Muscle of arm (tissue), 12 donors: Measurements from ENCODE around the gene PFKFB4. TPM values are rescaled to one million over a fixed set of nuclear protein-coding genes. Genes with fewer than 3 reads are reported as not detected.

Source experiments
- polyA plus RNA-seq, 12 donors: library from polyadenylated mRNA; unstranded; fragments of 120-200 nt; gene quantifications; one replicate each; pipeline ENCODE4 v1.2.1, GENCODE V29; 2013; ENCODE audit not compliant: insufficient read length in 12 of 12

PFKFB4 gene
- polyA plus RNA-seq, 12 donors, result 3.1 to 7.4 (median 5.6) TPM; not detected in 2

Other genes with a start within 250 kb of the PFKFB4 start
- not detected for gene SPINK8, start 223.1 kb downstream of the PFKFB4 start, polyA plus RNA-seq
- gene FBXW12, start 184.6 kb downstream of the PFKFB4 start, polyA plus RNA-seq, result under 1 TPM in 7 of 12 donors, not detected in 5; 0.11 to 0.39 (median 0.15) TPM
- 10 to 100 TPM in 11 of 12 donors, not detected in 1; 14.8 to 58.1 (median 21.6) TPM for gene PLXNB1, start 126.7 kb downstream of the PFKFB4 start, polyA plus RNA-seq
- 10 to 100 TPM in 9 of 12 donors, 1 to 10 TPM in 2, not detected in 1; 8.9 to 22.3 (median 11.0) TPM for gene CCDC51, start 116.7 kb downstream of the PFKFB4 start, polyA plus RNA-seq
- 100 to 1,000 TPM in 11 of 12 donors, not detected in 1; 164 to 331 (median 188) TPM for gene TMA7, start 116.5 kb downstream of the PFKFB4 start, polyA plus RNA-seq
- gene ATRIP, start 110.1 kb downstream of the PFKFB4 start, polyA plus RNA-seq, result 10 to 100 TPM in 1 of 12 donors, 1 to 10 TPM in 10, not detected in 1; 7.4 to 13.6 (median 8.7) TPM
- 100 to 1,000 TPM in 1 of 12 donors, 10 to 100 TPM in 10, not detected in 1; 51.7 to 115 (median 67.4) TPM for gene SHISA5, start 52.6 kb downstream of the PFKFB4 start, polyA plus RNA-seq
- 1 to 10 TPM in 1 of 12 donors, under 1 TPM in 3, not detected in 8; 0.25 to 6.5 (median 0.68) TPM for gene UCN2, start 7.0 kb upstream of the PFKFB4 start, polyA plus RNA-seq
- 100 to 1,000 TPM in 1 of 12 donors, 10 to 100 TPM in 4, 1 to 10 TPM in 6, not detected in 1; 4.3 to 163 (median 7.9) TPM for gene COL7A1, start 38.5 kb upstream of the PFKFB4 start, polyA plus RNA-seq
- 100 to 1,000 TPM in 11 of 12 donors, not detected in 1; 121 to 187 (median 168) TPM for gene UQCRC1, start 52.8 kb upstream of the PFKFB4 start, polyA plus RNA-seq
- under 1 TPM in 1 of 12 donors, not detected in 11; 0.51 TPM for gene TMEM89, start 65.0 kb upstream of the PFKFB4 start, polyA plus RNA-seq
- gene SLC26A6, start 78.7 kb upstream of the PFKFB4 start, polyA plus RNA-seq, result 10 to 100 TPM in 4 of 12 donors, 1 to 10 TPM in 7, not detected in 1; 6.9 to 46.2 (median 8.5) TPM
- 1 to 10 TPM in 1 of 12 donors, under 1 TPM in 10, not detected in 1; 0.26 to 8.9 (median 0.54) TPM for gene CELSR3, start 106.1 kb upstream of the PFKFB4 start, polyA plus RNA-seq
- gene NCKIPSD, start 129.1 kb upstream of the PFKFB4 start, polyA plus RNA-seq, result 10 to 100 TPM in 2 of 12 donors, 1 to 10 TPM in 9, not detected in 1; 5.2 to 17.8 (median 7.7) TPM
- gene IP6K2, start 160.4 kb upstream of the PFKFB4 start, polyA plus RNA-seq, result 100 to 1,000 TPM in 3 of 12 donors, 10 to 100 TPM in 8, not detected in 1; 64.8 to 144 (median 77.8) TPM